Endothelial cell of umbilical vein (primary cell): ENCODE data around the gene ARHGEF19.
"Not testable (repeated sequence)": the region's sequence is repeated elsewhere in the genome, so short reads cannot be mapped to it uniquely, and the experiment has no call there.

Experiments used
- CTCF ChIP-seq, 2 donors: IDR thresholded peaks; 1 replicate in 1 of 2; 2 replicates in 1 of 2; pipeline ENCODE4 v1.5.1; 2011; ENCODE audit warnings: low read length in 2 of 2, mild to moderate bottlenecking in 2 of 2, moderate library complexity in 2 of 2, control low read depth in 1 of 2, inconsistent platforms in 1 of 2, low read depth in 1 of 2; ENCODE audit not compliant: insufficient read depth in 1 of 2; ENCODE audit errors: extremely low read depth in 1 of 2
- EZH2 ChIP-seq: IDR thresholded peaks from 2 replicates; pipeline ENCODE4 v1.6.1; 2012; ENCODE audit warnings: borderline replicate concordance, low read depth, mild to moderate bottlenecking, moderate library complexity, low read length, inconsistent platforms; ENCODE audit not compliant: severe bottlenecking
- JUN ChIP-seq: IDR thresholded peaks from 2 replicates; pipeline ENCODE4 v1.6.1; 2011; ENCODE audit warnings: borderline replicate concordance, low read depth; ENCODE audit not compliant: insufficient read length, insufficient read depth
- MYC ChIP-seq: IDR thresholded peaks from one replicate; pipeline ENCODE4 v1.6.1; 2011; ENCODE audit warnings: mild to moderate bottlenecking, low read depth, low read length
- POLR2A ChIP-seq: IDR thresholded peaks from 2 replicates; pipeline ENCODE4 v1.6.1; 2012; ENCODE audit warnings: low read depth, mild to moderate bottlenecking, control low read depth, low read length
- POLR2AphosphoS5 ChIP-seq: IDR thresholded peaks from 2 replicates; pipeline ENCODE4 v1.6.1; 2012; ENCODE audit warnings: low read depth, mild to moderate bottlenecking, control low read depth, low read length, moderate library complexity; ENCODE audit not compliant: insufficient read depth

- not testable (repeated sequence) for TF ChIP-seq POLR2A; EZH2; CTCF (IDR thresholded peaks at IDR 0.05; ENCODE audit: extremely low read depth in 1 of 2, insufficient read depth in 1 of 2, low read depth in 1 of 2, low read length in 2 of 2); POLR2AphosphoS5; MYC; JUN
Measured at GRCh38 chr1:16222716-16223115, 10.3 kb upstream of the ARHGEF19 start.
